ENCODE measurements around the gene JARID2. TPM values are rescaled to one million over a fixed set of nuclear protein-coding genes. Genes with fewer than 3 reads are reported as not detected.

JARID2 gene
- total RNA-seq, 1 donor from 2014 or later = 57.7 TPM

DNA sequence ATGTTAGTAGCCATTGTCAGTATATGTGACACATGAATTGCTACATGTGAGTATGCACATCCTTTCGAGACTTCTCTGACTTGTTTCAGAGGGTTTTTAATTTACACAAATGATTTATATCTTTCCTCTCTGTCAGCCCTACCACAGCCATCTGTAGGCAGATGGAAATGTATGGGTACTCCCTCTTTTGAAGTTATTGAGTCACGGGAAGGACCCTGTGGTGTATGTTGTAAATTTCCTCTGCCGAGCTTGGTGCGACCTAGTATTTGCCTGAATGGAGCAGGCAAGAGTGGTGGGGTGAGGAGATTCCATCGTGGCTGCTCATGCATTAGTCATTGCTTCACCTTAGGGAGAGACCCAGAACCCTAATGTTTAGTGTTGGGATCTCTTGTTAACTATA, 171.9 kb downstream of the JARID2 start:
- H3K4me1 Mint-ChIP-seq (ENCODE audit: low read depth) = peaks cover 62% of the 10 kb centered on the region
- H3K4me3 Mint-ChIP-seq (ENCODE audit: low read depth) = no peak overlapping the region
- peaks cover 85% of the 10 kb centered on the region for H3K36me3 Mint-ChIP-seq (ENCODE audit: low read depth)
- intact Hi-C loops (cut with micrococcal nuclease) = loop anchor here (5.0 to 10.0 kb wide), 4 partner anchors 116 to 683 kb away; no protein-coding TSS in a partner anchor
- H3K27ac Mint-ChIP-seq = peak overlapping the region; percentile 81
- peaks cover 33% of the 10 kb centered on the region for H3K9me3 Mint-ChIP-seq
- no peaks in the 10 kb centered on the region for H3K27me3 Mint-ChIP-seq (ENCODE audit: low read depth)
- DNase-seq (ENCODE audit: low spot score) = no peak

DNA sequence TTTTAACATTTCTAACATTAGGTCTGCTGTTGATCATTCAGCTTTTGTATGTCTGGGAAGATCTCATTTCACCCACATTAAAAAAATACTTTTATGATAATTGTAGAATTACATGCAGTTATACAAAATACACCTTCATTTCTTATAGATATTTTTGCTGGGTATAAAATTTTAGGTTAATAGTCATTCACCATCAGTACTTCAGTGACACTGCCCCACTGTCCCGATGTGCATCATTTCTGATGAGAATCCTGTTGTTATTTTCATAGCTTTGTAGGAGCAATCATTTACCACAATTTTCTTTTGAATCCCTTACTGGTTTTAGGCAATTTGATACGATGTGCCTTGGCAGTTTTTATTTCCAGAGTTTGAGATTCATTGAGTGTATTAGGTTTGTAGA, 173.6 kb downstream of the JARID2 start:
- peak overlapping the region; percentile 67 for H3K27ac Mint-ChIP-seq
- no peak for DNase-seq (ENCODE audit: low spot score)
- intact Hi-C loops (cut with micrococcal nuclease) = loop anchor here (5.0 to 10.0 kb wide), 4 partner anchors 117 to 685 kb away; no protein-coding TSS in a partner anchor
- peaks cover 82% of the 10 kb centered on the region for H3K36me3 Mint-ChIP-seq (ENCODE audit: low read depth)
- peaks cover 30% of the 10 kb centered on the region for H3K9me3 Mint-ChIP-seq
- H3K27me3 Mint-ChIP-seq (ENCODE audit: low read depth) = no peaks in the 10 kb centered on the region
- peaks cover 60% of the 10 kb centered on the region for H3K4me1 Mint-ChIP-seq (ENCODE audit: low read depth)
- H3K4me3 Mint-ChIP-seq (ENCODE audit: low read depth) = no peak overlapping the region

DNA sequence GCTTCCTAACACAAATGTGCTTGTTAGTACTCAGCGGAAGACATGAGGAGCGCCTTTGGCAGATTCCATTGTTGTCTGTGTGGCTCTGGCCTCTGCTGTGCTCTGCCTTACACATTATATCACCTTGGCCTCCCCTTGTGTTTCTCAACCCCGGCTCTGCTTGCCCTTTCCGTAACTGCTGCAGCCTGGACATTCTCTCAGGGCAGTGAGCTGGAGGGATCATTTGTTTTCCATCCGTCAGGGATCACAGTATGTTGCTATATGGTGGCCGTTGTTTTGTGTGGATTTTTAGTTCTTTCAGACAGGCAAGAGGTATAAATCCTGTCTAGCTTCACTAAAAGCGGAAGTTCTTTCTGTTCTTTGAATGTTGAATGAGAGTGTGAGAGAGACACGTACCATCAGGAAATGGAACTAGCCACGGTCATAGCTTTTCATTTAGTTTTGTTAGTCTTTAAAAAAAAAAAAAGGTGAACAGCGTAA, 175.1 kb downstream of the JARID2 start:
- Mint-ChIP-seq H3K27me3 (ENCODE audit: low read depth) (no peaks in the 10 kb centered on the region), H3K4me3 (ENCODE audit: low read depth) (peak overlapping the region; percentile 53), H3K9me3 (peaks cover 28% of the 10 kb centered on the region), H3K4me1 (ENCODE audit: low read depth) (peaks cover 68% of the 10 kb centered on the region), H3K36me3 (ENCODE audit: low read depth) (peaks cover 86% of the 10 kb centered on the region), H3K27ac (peak overlapping the region; percentile 89)
- intact Hi-C loops (cut with micrococcal nuclease) = loop anchor here (2.0 kb wide), 1 partner anchor 14 kb away; no protein-coding TSS in a partner anchor
- no peak for DNase-seq (ENCODE audit: low spot score)

DNA sequence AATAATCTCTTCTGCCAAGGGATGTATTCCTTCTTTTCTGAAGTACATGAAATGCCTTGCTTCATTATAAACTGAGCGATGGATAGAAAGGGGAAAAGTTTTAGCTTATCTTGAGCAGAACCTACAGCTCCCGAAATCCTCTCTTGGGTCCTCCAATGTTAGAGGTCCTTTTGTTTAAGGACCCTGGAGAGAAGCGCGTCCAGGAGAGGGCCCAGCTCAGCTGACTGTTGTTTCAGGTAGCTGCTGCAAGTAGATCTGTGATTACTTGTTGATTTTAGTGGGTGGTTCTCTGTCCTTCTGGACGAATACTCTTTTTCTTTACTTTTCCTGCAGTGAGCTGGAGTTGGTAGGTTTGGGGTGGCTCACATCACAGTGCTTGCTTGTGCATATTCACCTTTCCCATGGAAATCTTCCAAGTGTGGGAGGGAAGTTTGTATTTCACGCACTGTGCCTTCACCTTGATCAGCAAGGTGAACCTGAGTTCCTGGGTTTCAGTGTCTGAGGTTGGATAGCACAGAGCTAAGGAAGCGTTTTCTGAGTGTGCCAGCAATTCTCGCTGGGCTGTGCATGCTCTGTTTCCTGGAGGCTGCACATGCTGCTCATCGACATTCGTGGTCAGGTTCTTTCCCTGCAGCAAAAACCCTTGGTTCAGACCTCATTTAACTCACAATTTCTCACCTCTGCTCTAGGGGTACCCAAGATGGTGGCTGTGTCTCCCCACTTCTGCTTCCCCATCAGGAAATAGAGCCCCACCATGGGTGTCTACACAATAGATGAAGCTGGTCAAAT, 176.3 kb downstream of the JARID2 start:
- Mint-ChIP-seq H3K4me1 (ENCODE audit: low read depth) (peaks cover 74% of the 10 kb centered on the region), H3K27ac (peak overlapping the region; percentile 89), H3K9me3 (peaks cover 22% of the 10 kb centered on the region), H3K27me3 (ENCODE audit: low read depth) (no peaks in the 10 kb centered on the region), H3K4me3 (ENCODE audit: low read depth) (peak overlapping the region; percentile 56), H3K36me3 (ENCODE audit: low read depth) (peaks cover 89% of the 10 kb centered on the region)
- DNase-seq (ENCODE audit: low spot score) = peak; percentile 31
- intact Hi-C loops (cut with micrococcal nuclease) = loop anchor here (2.0 kb wide), 1 partner anchor 13 kb away; no protein-coding TSS in a partner anchor

DNA sequence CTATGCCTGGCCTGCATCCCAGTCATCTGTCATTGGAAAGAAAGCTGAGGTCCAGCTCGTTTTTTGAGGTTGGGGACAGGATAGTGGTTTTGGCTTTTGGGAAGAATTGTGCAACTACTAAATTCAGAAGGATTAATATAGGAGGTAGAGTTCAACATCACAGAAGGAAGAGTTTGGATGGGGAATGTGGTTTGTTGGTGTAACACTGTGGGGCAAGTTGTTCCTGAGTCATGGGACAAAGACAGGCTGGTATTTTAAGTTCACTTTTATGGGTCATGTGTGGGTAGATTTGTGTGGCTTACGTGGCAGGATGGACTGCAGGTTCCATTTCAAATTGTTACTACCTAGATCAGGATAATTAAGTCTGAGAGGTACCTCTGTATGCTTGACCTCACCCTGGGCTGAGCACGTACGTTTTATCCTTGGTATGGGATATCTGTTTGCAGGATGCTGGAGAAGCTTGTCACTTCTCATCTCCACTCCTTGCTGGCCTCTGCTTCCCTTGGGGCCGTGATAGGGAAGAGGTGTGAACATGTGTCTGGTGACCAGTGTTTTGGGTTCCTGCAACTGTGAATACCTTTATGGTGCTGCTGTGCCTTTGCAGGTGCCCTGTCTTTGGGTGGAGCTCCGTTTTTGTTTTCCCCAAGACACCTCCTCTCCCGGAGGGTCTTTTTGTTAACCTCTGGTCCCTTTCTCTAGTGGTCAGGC, 177.6 kb downstream of the JARID2 start:
- H3K27ac Mint-ChIP-seq = peak overlapping the region; percentile 19
- no peak overlapping the region for H3K4me3 Mint-ChIP-seq (ENCODE audit: low read depth)
- peaks cover 73% of the 10 kb centered on the region for H3K4me1 Mint-ChIP-seq (ENCODE audit: low read depth)
- H3K27me3 Mint-ChIP-seq (ENCODE audit: low read depth) = no peaks in the 10 kb centered on the region
- no peak for DNase-seq (ENCODE audit: low spot score)
- intact Hi-C loops (cut with micrococcal nuclease) = no loop called here
- peaks cover 16% of the 10 kb centered on the region for H3K9me3 Mint-ChIP-seq
- peaks cover 85% of the 10 kb centered on the region for H3K36me3 Mint-ChIP-seq (ENCODE audit: low read depth)

DNA sequence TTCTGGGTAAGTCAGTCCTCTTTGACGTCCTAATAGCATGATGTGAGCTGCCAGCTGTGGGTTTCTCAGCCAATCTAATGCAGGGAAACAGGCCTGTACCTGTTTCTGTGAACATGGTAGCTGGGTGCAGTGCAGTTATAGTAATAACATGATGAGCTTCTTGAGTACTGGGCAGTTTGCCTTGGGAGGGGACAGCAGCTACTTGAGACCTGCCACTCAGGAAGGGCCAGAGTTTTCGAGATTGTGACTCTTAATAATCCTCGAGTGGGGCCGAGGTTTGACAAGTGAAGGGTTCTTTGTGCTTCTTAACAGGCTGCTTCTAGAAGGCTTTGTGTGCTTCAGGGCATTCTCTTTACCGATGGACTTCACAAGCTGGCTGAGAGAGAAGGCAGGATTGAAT, 180.1 kb downstream of the JARID2 start:
- intact Hi-C loops (cut with micrococcal nuclease) = no loop called here
- Mint-ChIP-seq H3K4me3 (ENCODE audit: low read depth) (no peak overlapping the region), H3K4me1 (ENCODE audit: low read depth) (peaks cover 82% of the 10 kb centered on the region), H3K27ac (peak overlapping the region; percentile 18), H3K27me3 (ENCODE audit: low read depth) (no peaks in the 10 kb centered on the region), H3K9me3 (no peaks in the 10 kb centered on the region), H3K36me3 (ENCODE audit: low read depth) (peaks cover 79% of the 10 kb centered on the region)
- DNase-seq (ENCODE audit: low spot score) = no peak

DNA sequence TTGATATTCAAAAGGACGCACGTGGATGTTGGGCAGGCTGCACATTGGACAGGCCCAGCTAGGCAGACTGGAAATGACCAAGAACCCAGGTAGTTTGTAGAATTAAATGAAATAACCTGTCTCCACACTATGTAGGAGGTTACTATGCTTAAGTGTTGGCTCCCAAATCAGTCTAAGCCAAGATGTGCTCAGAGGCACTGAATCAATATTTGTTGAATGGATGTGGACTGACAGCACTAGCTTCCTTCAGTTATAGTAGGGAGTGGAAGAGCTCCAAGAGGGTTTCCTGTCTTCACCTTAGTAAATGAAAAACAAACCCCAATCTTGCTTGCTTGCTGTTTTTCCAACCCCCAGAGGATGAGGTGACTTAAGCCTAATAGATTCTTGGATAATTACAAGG, 180.5 kb downstream of the JARID2 start:
- Mint-ChIP-seq H3K36me3 (ENCODE audit: low read depth) (peaks cover 80% of the 10 kb centered on the region), H3K27me3 (ENCODE audit: low read depth) (no peaks in the 10 kb centered on the region)

DNA sequence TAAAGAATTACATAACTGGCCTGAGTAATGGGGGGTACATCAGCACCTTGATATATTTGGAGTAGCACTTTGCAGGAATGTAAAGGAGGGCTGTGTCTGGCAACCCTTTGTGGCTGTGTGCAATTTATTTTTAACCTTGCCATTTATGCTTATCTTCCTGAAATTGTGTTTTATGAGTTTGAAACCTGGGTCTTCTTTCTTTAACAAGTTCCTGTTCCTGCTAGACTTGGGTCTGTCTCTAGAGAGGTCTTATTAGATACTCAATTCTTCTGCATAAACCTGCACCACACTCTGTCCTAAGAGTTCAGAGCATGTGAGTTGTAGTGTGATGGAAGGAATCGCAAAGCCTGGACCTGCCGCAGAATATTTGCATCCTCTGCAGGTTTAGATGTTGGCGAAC, 181.0 kb downstream of the JARID2 start:
- H3K27me3 Mint-ChIP-seq (ENCODE audit: low read depth) = no peaks in the 10 kb centered on the region
- H3K36me3 Mint-ChIP-seq (ENCODE audit: low read depth) = peaks cover 77% of the 10 kb centered on the region
- H3K4me1 Mint-ChIP-seq (ENCODE audit: low read depth) = peaks cover 81% of the 10 kb centered on the region
- H3K4me3 Mint-ChIP-seq (ENCODE audit: low read depth) = no peak overlapping the region
- H3K27ac Mint-ChIP-seq = no peak overlapping the region
- intact Hi-C loops (cut with micrococcal nuclease) = no loop called here
- no peaks in the 10 kb centered on the region for H3K9me3 Mint-ChIP-seq
- no peak for DNase-seq (ENCODE audit: low spot score)

More for the DNA sequence above, 180.5 kb downstream of the JARID2 start:
- H3K9me3 Mint-ChIP-seq = no peaks in the 10 kb centered on the region
- H3K4me1 Mint-ChIP-seq (ENCODE audit: low read depth) = peaks cover 82% of the 10 kb centered on the region
- no peak overlapping the region for H3K27ac Mint-ChIP-seq
- H3K4me3 Mint-ChIP-seq (ENCODE audit: low read depth) = no peak overlapping the region
- intact Hi-C loops (cut with micrococcal nuclease) = no loop called here
- DNase-seq (ENCODE audit: low spot score) = no peak

DNA sequence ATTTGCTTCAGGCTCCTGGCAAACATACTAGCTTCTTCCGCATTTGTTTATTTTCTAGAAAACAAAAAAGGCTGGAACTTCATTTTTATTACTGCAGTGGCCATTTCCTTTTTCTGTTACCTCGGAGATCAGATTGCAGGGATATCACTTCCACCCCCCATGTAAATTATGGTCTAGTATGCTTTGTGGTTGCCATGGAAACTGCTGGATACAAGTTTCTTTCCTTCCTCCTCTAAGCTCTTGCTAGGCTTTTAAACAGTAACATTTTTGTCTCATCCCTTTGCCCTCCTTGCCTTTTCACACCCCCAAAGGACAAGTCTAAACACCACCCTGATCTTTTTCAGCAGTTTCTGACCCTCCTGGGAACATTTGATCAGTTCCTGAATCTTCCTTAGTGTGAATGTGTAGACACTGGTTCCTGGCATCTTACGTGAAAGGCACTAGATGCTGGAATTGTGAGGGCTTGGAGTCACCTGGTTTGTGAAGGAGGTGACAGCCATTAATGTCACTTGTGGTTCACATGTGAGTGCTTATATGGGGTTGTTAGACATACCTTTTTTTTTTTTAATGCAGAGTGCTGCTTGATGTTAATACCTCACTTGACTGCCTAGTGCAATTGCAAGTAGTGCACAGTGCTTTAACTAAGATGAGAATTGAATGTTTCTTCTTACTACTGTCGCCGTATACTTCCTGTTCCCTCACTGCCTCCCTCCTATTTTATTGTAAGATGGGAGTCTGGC, 181.6 kb downstream of the JARID2 start:
- Mint-ChIP-seq H3K27ac (no peak overlapping the region), H3K27me3 (ENCODE audit: low read depth) (no peaks in the 10 kb centered on the region), H3K9me3 (no peaks in the 10 kb centered on the region), H3K4me3 (ENCODE audit: low read depth) (no peak overlapping the region), H3K4me1 (ENCODE audit: low read depth) (peaks cover 80% of the 10 kb centered on the region), H3K36me3 (ENCODE audit: low read depth) (peaks cover 71% of the 10 kb centered on the region)
- no peak for DNase-seq (ENCODE audit: low spot score)
- intact Hi-C loops (cut with micrococcal nuclease) = no loop called here

DNA sequence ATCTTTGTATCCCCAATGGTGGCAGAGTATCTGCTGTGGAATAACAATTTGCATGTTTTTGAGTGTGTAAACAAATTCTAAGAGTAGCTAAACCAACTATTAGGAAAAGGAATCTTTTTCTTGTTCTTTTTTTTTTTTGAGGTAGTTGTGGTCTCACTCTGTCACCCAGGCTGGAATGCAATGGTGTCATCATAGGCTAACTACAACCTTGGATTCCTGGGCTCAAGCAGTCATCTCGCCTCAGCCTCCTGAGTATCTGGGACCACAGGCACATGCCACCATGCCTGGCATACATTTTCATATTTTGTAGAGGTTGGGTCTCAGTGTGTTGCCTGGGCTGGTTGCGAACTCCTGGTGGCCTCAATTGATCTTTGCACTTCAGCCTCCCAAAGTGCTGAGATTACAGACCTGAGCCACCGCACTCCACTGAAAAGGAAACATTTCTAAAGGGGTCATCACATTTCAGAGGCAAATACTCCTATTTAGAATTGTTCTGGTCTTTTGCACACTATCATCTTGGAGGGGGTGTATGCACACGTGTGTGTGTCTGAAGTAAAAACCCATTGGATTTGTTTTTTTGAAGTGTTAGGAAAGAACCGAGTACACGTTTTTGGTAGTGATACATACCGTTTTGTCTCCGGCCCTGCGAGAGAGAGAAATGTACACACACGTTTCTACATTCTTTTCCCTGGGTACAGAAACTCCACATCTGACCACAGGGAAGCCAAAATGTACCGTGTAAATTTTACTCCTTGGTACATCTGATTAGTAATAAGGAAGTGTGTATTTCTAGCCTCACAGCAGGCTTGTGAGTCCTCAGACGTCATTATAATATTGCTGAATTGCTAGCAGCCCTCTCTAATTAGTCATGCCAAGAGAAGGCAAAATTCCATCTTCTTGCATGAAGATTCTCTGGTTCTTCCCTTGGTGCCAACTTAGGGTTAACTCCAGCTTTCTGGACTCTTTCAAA, 183.6 kb downstream of the JARID2 start:
- intact Hi-C loops (cut with micrococcal nuclease) = no loop called here
- H3K9me3 Mint-ChIP-seq = no peaks in the 10 kb centered on the region

DNA sequence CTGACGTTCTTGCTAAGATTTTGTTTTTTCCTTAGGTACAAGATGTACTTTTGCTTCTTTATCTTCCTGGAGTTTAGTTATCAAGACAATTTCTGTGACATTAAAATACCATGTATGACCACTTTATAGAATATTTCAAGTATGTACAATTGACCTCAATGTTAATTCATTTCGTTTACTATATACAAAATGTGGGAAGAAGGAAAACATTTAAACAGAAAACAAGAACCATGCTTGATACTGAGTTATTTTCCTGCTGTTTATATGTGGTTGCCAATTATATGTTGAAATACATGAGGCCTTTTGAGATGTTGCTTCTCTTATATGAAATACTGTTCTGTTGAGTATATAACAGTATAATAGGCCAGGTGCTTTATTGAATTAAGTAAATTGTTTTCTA, 184.3 kb downstream of the JARID2 start:
- H3K27ac Mint-ChIP-seq = no peak overlapping the region
- H3K4me1 Mint-ChIP-seq (ENCODE audit: low read depth) = peaks cover 88% of the 10 kb centered on the region
- intact Hi-C loops (cut with micrococcal nuclease) = no loop called here
- DNase-seq (ENCODE audit: low spot score) = no peak
- no peak overlapping the region for H3K4me3 Mint-ChIP-seq (ENCODE audit: low read depth)
- H3K9me3 Mint-ChIP-seq = peaks cover 3% of the 10 kb centered on the region
- peaks cover 63% of the 10 kb centered on the region for H3K36me3 Mint-ChIP-seq (ENCODE audit: low read depth)
- no peaks in the 10 kb centered on the region for H3K27me3 Mint-ChIP-seq (ENCODE audit: low read depth)

More for the DNA sequence above, 183.6 kb downstream of the JARID2 start:
- no peaks in the 10 kb centered on the region for H3K27me3 Mint-ChIP-seq (ENCODE audit: low read depth)
- DNase-seq (ENCODE audit: low spot score) = no peak
- no peak overlapping the region for H3K27ac Mint-ChIP-seq
- H3K4me3 Mint-ChIP-seq (ENCODE audit: low read depth) = no peak overlapping the region
- peaks cover 82% of the 10 kb centered on the region for H3K4me1 Mint-ChIP-seq (ENCODE audit: low read depth)
- peaks cover 60% of the 10 kb centered on the region for H3K36me3 Mint-ChIP-seq (ENCODE audit: low read depth)

All from activated T-helper 2 cell treated with anti-CD3 and anti-CD28 coated beads, Interferon-gamma antibody, Interleukin-2, Interleukin-4, amounts not matched to agents 10 μg/mL and 5 μg/mL and 100 μg/mL, durations not matched to agents 14 hours and 24 hours and 36 hours (primary cell).